ENCODE results near the gene NR1D1.

Gene NR1D1

DNA sequence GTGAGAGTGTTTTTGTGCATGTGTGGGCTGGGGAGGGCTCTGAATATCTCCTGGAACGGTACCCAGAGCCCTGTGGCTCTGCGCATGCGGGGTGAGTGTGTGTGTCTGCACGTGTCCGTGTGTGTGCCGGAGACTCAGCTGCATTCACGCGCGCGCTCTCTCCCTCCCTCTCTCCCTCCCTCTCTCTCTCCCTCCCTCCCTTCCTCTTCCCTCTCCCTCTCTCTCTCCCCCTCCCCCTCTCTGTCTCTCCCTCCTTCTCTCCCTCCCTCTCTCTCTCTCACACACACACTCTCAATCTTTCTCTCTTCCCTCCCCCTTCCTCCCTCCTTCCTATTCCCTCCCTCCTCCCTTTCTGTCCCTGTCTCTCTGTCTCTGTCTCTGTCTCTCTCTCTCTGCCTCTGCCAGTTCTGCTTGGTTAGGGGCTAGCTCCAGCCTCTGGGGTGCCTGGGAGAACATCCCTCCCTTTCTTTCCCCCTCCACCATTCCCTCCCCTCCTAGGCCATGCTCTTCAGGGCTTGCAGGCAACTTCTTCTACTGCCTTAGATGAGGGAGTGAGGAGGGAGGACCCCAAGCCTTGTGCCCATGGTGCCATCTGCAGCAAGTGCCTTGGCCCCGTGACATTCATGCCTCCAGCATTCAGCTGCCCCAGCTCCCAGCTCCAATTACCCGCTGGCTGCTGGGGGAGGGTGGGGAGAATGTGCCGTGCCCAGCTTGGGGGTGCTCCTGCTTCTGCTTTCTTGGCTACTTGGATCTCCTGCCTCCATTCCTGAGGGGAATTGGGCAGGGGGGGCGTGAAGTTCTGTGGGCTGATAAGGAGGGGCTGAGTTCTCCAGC is 31.3 kb downstream of the NR1D1 start:
- H3K36me3 Mint-ChIP-seq (ENCODE audit: low read depth): no peaks in the 10 kb centered on the region
- H3K9me3 Mint-ChIP-seq: no peaks in the 10 kb centered on the region
- H3K4me3 Mint-ChIP-seq: peak overlapping the region; percentile 85
- peaks cover 70% of the 10 kb centered on the region for H3K4me1 Mint-ChIP-seq (ENCODE audit: low read depth)
- no peaks in the 10 kb centered on the region for H3K27me3 Mint-ChIP-seq
- H3K27ac Mint-ChIP-seq: peak overlapping the region; percentile 94

DNA sequence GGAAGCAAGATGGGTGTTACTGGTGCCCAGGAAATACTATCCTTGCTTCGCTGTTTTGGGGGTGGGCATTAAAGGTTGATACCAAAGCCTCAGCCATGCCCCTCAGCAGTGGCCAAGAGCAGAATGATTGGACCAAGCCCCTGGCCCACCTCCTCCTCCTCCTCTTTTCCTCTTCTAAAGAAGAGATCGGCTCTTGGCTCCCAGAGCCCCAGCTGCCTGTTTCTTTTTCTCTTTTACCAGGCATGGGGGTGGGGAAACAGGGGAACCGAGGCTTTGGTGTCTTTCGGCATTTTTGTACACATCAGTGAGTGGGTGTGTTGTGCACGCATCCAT is 31.8 kb downstream of the NR1D1 start:
- no peaks in the 10 kb centered on the region for H3K36me3 Mint-ChIP-seq (ENCODE audit: low read depth)
- peak overlapping the region; percentile 94 for H3K27ac Mint-ChIP-seq
- no peaks in the 10 kb centered on the region for H3K27me3 Mint-ChIP-seq
- H3K9me3 Mint-ChIP-seq: no peaks in the 10 kb centered on the region
- peaks cover 75% of the 10 kb centered on the region for H3K4me1 Mint-ChIP-seq (ENCODE audit: low read depth)
- H3K4me3 Mint-ChIP-seq: peak overlapping the region; percentile 85

DNA sequence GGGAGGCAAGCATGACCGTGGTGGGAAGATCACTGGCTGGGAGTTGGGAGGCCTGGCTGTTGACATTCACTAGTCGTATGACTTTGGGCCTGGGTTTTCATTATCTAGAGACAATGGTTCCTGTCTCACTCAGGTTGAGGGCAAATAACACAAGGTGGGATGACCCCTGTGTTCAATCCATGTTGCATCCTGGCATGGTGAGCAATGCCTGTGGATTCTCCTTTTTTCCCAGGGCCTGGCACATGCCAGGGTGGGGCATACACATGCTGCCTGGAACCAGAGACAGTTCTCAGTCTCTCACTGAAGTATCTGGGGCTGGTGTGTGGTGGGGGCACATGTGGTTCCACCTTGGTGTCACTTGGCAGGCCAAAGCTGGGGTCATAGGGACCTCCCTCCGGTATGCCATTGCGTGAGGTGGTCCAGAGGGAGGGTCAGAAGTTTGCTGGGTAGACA is 32.2 kb downstream of the NR1D1 start:
- H3K4me3 Mint-ChIP-seq: peak overlapping the region; percentile 85
- H3K27ac Mint-ChIP-seq: peak overlapping the region; percentile 94
- H3K4me1 Mint-ChIP-seq (ENCODE audit: low read depth): peaks cover 77% of the 10 kb centered on the region
- H3K9me3 Mint-ChIP-seq: no peaks in the 10 kb centered on the region
- no peaks in the 10 kb centered on the region for H3K36me3 Mint-ChIP-seq (ENCODE audit: low read depth)
- H3K27me3 Mint-ChIP-seq: no peaks in the 10 kb centered on the region

DNA sequence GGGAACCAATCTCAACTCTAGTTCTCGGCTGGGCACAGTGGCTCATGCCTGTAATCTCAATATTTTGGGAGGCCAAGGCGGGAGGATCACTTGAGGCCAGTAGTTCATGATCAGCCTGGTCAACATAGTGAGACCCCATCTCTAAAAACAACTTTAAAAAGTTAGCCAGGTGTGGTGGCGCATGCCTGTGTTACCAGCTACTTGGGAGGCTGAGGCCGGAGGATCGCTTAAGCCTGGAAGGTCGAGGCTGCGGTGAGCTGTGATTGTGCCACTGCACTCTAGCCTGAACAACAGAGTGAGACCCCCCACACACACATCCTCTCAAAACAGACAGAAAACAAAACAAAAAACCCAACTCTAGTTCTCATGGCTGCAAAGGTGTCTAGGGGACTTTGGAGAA is 32.7 kb downstream of the NR1D1 start:
- no peaks in the 10 kb centered on the region for H3K36me3 Mint-ChIP-seq (ENCODE audit: low read depth)
- no peaks in the 10 kb centered on the region for H3K9me3 Mint-ChIP-seq
- peak overlapping the region; percentile 94 for H3K27ac Mint-ChIP-seq
- peak overlapping the region; percentile 85 for H3K4me3 Mint-ChIP-seq
- no peaks in the 10 kb centered on the region for H3K27me3 Mint-ChIP-seq
- H3K4me1 Mint-ChIP-seq (ENCODE audit: low read depth): peaks cover 77% of the 10 kb centered on the region

DNA sequence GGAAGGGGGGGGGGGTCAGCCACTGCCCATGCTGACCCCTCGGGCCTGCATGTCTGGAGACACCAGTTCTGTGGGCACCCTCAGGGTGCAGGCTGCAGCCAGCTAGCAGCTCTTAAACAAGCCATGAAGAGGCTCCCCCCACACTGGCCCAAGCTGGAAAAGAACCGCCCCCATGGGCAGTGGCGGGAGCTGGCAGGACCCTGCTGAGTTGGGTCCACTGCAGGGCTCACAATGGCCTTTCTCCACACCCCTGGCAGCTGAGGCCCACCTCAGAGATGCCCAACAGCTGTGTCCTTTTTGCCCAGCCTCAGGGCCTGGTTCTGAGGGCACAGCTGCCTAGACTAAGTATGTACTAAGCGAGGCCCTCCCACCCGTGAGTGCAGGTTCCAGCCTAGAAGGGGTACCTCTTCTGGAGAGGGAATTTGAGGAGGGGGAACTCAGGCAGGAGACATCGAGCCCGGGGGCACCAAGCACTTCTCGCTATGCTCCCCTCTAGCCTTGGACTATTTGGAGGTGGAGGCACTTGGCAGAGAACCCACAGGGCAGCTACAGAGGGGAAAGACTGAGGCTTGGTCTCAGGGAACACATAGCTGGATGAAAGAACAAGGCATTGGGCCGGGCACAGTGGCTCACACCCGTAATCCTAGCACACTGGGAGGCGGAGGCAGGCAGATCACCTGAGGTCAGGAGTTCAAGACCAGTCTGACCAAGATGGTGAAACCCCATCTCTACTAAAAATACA is 34.4 kb downstream of the NR1D1 start:
- Mint-ChIP-seq H3K36me3 (ENCODE audit: low read depth) (no peaks in the 10 kb centered on the region), H3K9me3 (no peaks in the 10 kb centered on the region), H3K27me3 (no peaks in the 10 kb centered on the region), H3K4me1 (ENCODE audit: low read depth) (peaks cover 73% of the 10 kb centered on the region), H3K4me3 (no peak overlapping the region), H3K27ac (no peak overlapping the region)

DNA sequence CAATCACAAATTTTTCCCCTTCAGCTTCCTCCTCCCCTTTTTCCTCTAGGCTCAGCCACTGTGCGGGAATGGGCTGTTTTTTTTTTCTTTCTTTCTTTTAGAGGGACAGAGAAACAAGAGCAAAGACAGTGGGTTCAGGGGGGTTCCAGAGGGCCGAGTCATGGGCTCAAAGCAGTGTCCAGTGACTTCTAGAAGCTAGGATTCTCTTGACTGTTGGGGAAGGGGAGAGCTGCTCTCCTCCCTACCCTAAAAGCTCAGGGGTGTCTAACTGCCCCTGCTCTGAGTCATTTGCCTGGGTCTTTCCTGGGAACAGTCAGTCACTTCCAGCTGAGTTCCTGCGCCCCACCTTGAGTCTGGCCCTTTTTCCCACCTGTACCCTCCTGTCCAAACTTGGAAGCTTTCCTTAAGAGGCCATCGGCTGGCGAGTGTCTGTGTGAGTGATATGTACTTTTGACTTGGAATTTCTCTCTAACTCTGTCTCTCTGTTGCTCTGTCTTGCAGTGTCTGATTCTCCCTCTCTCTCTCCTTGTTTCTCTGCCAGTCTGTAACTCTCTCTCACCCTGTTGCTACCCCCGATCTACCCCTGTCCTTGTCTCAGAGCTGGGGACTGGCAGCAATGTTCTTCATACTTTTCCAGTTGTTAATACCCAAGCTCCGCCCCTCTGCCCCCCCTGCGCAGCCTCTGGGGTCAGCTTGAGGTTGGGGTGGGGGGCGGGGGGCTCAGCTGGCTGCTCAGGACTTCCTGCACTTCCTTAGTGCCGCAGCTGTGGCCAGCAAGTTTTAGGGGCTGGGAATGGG is 35.2 kb downstream of the NR1D1 start:
- Mint-ChIP-seq H3K4me3 (peak overlapping the region; percentile 7), H3K4me1 (ENCODE audit: low read depth) (peaks cover 65% of the 10 kb centered on the region), H3K27me3 (no peaks in the 10 kb centered on the region), H3K9me3 (no peaks in the 10 kb centered on the region), H3K36me3 (ENCODE audit: low read depth) (no peaks in the 10 kb centered on the region), H3K27ac (peak overlapping the region; percentile 14)

DNA sequence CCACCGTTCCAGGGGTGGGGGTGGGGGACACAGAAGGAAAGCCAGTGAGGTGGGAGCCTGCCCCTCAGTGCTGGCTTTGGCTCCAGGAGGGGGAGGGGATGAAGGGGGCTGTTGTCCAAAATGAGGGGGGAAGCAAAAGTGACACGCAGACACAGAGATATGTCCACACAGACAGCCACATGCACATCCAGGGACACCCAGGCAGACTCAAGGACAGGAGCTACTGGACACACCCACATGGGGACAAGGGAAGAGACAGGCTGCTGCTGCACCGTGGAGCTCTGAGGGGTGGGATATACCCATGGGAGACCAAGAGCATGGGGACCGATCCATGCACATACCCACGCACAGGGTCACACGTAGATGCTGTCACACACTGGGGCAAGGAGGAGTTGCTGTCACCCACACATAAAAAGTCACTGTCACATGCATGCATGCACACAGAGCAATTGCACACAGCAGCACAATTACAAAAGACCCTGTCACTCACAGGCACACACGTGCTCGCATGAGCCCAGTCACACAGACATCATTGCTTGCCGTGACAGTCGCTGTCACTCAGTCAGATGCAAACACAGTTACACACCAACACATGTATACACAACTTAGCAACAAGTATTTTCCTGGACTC is 36.4 kb downstream of the NR1D1 start:
- Mint-ChIP-seq H3K36me3 (ENCODE audit: low read depth) (no peaks in the 10 kb centered on the region), H3K27ac (peak overlapping the region; percentile 29), H3K9me3 (no peaks in the 10 kb centered on the region), H3K4me1 (ENCODE audit: low read depth) (peaks cover 54% of the 10 kb centered on the region), H3K27me3 (no peaks in the 10 kb centered on the region), H3K4me3 (peak overlapping the region; percentile 86)

DNA sequence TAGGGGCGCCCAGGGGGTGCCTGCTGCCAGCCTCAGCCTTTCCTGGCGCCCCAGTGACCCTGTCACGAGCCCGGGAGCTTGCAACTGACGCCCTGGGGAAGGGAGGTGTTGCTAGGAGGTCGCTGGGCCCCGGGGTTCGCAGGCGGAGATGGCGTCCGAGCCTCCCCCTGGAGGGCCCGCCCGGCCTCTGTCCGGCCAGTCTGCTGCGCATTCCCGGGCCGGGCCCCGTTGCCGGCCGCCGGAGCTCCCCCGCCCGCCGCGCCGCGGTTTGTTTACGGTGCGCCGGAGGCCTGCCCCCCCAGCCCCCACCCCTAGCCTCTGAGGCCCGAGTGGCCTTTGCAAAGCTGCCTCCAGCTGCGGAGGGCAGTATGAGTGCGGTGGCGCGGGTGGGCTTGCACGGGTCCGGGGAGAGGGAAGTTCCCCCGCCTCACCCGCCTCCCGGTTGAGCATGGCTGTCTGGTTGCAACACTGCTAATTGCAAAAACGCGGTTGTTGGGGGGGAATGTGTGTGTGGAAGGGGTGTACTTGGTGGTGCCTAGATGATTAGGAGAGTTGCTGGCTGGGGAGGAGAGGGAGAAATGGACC is 37.1 kb downstream of the NR1D1 start:
- Mint-ChIP-seq H3K27ac (peak overlapping the region; percentile 61), H3K27me3 (no peaks in the 10 kb centered on the region), H3K4me3 (peak overlapping the region; percentile 86), H3K9me3 (no peaks in the 10 kb centered on the region), H3K4me1 (ENCODE audit: low read depth) (peaks cover 46% of the 10 kb centered on the region), H3K36me3 (ENCODE audit: low read depth) (no peaks in the 10 kb centered on the region)

DNA sequence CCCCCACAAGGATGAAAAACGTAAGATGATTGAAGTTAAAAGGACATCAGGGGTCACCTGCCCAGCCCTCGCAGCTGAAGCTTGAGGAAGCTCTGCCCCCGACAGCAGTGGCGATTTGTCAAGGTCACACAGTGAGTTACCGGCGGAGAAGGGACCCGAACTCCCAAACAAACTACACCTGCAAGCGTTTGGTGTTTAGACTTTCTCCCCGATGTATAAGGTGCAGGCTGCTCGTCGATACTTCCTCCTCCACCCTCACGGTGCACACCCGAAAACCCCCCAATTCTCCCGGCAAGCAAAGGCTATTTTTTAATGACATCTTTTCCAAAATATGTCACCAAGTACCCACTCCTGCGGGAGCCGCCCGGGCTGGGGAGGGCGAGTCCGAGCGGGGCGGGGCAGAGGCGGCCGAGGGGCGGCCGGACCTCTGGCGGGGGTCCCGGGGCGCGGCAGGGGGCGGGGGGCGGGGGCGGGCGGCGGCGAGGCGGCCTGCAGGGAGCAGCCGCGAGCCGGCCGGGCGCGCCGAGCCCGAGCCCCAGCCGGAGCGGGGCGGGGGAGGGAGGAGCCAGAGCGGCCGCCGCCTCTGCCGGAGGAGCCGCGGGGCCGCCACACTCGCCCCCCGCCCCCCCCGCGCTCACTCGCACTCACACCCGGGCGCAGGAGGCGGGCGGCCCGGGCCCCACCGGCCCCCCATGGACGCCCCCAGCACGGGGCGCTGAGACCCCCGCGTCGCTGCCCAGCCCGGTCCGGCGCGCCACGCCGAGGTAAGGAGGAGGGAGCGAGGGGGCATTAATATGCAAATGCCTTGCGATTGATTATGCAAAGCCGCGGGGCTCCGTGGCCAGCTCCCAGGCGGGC is 37.8 kb downstream of the NR1D1 start, which contains the start of gene THRA:
Gene THRA, plus strand, starts transcription at position 637 of the 858 bp plus-strand sequence. CDS start 11,524 bp downstream, outside the sequence.
- H3K9me3 Mint-ChIP-seq: no peaks in the 10 kb centered on the region
- H3K4me1 Mint-ChIP-seq (ENCODE audit: low read depth): peaks cover 40% of the 10 kb centered on the region
- H3K27me3 Mint-ChIP-seq: no peaks in the 10 kb centered on the region
- H3K4me3 Mint-ChIP-seq: peak within 1 kb of the TSS; percentile 86
- H3K36me3 Mint-ChIP-seq (ENCODE audit: low read depth): no peaks in the 10 kb centered on the region
- H3K27ac Mint-ChIP-seq: peak within 1 kb of the TSS; percentile 71

DNA sequence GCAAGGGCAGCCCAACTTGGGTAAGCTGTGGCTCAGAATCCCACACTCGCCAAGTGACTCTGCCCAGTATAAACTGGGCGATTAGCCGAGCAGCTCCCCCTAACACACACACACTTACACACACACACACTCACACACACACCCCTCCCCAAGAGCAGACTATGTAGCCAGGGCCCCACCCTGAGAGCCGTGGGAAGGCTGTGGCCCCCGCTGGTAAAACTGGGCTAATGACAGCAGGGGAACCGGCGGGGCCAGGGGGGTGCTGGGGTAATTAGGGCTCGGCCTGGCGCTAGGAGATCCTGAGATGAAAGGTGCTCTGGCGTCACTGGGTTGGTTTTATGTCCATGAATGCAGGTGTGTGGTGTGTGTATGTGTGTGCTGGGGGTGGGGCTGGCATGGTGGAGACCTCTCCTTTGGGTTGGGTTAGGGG is 38.8 kb downstream of the NR1D1 start:
- Mint-ChIP-seq H3K27ac (peak overlapping the region; percentile 71), H3K4me1 (ENCODE audit: low read depth) (peaks cover 31% of the 10 kb centered on the region)

DNA sequence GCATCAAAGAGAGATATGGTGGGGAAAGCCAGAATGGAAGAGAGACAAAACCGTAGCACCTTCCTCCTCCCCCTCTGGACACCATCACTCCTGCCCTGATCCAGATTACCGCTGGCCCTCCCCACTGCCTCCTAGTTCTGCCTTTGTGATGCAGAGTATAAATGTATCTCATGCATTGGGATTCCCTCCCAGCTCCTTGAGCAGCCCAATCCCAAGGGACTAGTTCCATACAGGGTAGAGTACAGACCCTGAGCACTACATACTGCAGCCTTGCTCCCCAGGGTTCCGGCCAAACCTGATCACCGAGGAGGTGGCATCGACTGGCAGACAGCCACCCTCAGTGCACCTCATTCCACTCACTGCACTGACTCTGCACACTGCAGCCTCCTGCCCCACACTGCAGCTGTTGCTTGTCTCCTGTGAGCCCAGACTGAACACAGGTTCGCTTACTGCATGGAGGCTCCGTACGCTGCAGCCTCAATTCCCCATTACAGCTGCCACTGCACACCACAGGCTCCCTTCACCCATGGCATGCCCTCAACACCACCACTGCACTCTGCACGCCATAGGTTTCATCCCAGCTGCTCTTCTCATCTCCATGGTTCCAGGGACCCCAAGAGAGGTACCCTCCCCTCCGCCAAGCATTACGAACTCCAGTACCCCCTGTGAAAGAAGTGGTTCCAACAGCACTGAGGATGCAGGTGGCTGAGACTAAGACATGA is 39.3 kb downstream of the NR1D1 start:
- Mint-ChIP-seq H3K27me3 (no peaks in the 10 kb centered on the region), H3K36me3 (ENCODE audit: low read depth) (no peaks in the 10 kb centered on the region), H3K9me3 (no peaks in the 10 kb centered on the region), H3K4me1 (ENCODE audit: low read depth) (peaks cover 30% of the 10 kb centered on the region), H3K27ac (no peak overlapping the region), H3K4me3 (no peak overlapping the region)

More for the DNA sequence above, 38.8 kb downstream of the NR1D1 start:
- Mint-ChIP-seq H3K9me3 (no peaks in the 10 kb centered on the region), H3K4me3 (peak overlapping the region; percentile 84), H3K27me3 (no peaks in the 10 kb centered on the region), H3K36me3 (ENCODE audit: low read depth) (no peaks in the 10 kb centered on the region)

DNA sequence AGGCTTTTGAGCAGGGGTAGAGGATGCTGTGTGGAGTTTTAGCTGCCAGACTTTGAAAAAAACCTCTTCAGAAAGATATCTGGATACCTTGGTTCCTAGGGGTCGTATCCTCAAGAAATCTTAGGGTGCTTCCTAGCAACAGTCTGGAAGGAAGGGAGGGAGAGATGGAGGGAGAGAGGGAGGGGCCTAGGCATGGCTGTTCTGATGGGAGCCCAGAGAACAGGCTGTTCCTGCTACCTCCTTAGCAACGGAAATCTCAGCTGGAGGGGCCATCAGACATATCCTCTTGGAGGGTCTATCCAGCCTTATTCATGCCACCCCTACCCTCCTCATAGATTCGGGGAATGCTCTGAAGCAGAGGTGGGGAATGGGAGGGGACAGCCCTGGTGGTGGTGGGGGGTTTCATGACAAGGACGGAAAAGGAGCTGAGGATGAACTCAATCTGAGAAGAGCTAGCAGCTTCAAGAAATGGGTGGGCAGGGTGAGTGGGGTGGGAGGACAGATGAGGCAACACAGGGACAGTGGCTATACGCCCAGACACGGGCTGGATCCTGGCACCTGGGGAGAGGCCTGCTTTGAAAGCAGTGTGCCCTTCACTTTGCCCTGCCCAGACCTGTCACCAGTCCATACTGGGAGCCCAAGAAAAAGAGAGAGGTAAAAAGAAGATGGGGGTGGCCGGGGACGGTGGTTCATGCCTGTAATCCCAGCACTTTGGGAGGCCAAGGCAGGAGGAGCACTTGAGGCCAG is 40.5 kb downstream of the NR1D1 start:
- no peaks in the 10 kb centered on the region for H3K36me3 Mint-ChIP-seq (ENCODE audit: low read depth)
- H3K4me3 Mint-ChIP-seq: no peak overlapping the region
- no peak overlapping the region for H3K27ac Mint-ChIP-seq
- no peaks in the 10 kb centered on the region for H3K9me3 Mint-ChIP-seq
- no peaks in the 10 kb centered on the region for H3K27me3 Mint-ChIP-seq
- H3K4me1 Mint-ChIP-seq (ENCODE audit: low read depth): peaks cover 29% of the 10 kb centered on the region
